Nephron (organoid): ENCODE results near the gene KCNMB3.

Experiments
- H3K27ac Mint-ChIP-seq, 3 experiments: 2 replicates each; pipeline ENCODE4 v1.8.0; 2020; ENCODE audit warnings: mixed read lengths in 3 of 3, mild to moderate bottlenecking in 2 of 3, moderate library complexity in 1 of 3
- H3K27me3 Mint-ChIP-seq: 2 replicates; pipeline ENCODE4 v1.8.0; 2021; ENCODE audit warnings: low read depth, mild to moderate bottlenecking, moderate library complexity, mixed read lengths
- H3K36me3 Mint-ChIP-seq: 2 replicates; pipeline ENCODE4 v1.8.0; 2020; ENCODE audit warnings: low read depth, mixed read lengths
- H3K4me1 Mint-ChIP-seq: 2 replicates; pipeline ENCODE4 v1.8.0; 2020; ENCODE audit warnings: mixed read lengths
- H3K4me3 Mint-ChIP-seq, 3 experiments: 2 replicates each; pipeline ENCODE4 v1.8.0; 2020; ENCODE audit warnings: mild to moderate bottlenecking in 3 of 3, mixed read lengths in 3 of 3, moderate library complexity in 2 of 3
- H3K9me3 Mint-ChIP-seq: 2 replicates; pipeline ENCODE4 v1.8.0; 2020; ENCODE audit warnings: mixed read lengths
- CTCF ChIP-seq, 3 experiments: fragments of 200-600 bp; sonication (generic); IDR thresholded peaks; one replicate each; pipeline ENCODE4 v1.5.0; 2021; ENCODE audit warnings: antibody characterized with exemption in 3 of 3; ENCODE audit not compliant: unreplicated experiment in 3 of 3

The KCNMB3 gene

DNA sequence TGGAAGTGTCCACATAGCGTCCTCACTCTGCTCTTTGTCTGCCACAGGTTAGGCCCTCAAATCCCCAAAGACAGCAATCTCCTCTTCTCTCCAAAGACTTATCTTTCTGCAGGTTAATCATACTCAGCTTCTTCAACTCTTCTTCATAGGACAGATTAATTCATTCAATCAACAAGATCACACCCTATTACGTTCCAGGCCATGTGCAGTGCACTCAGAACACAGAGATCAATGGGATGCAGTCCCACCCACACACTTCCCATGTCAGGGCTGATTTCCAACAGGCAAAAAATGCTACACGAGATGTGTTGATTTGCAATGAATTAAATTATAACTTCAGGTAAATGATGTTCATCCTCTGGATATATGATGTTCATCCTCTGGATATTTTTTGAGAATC lies 38.4 kb upstream of the KCNMB3 start:
- Mint-ChIP-seq H3K4me3 (no peak overlapping the region), H3K27ac (no peak overlapping the region), H3K4me1 (peaks cover 11% of the 10 kb centered on the region), H3K27me3 (no peaks in the 10 kb centered on the region), H3K36me3 (peaks cover 4% of the 10 kb centered on the region), H3K9me3 (peaks cover 4% of the 10 kb centered on the region)
- no peak for TF ChIP-seq CTCF (IDR thresholded peaks at IDR 0.05; ENCODE audit: unreplicated experiment in 3 of 3)

DNA sequence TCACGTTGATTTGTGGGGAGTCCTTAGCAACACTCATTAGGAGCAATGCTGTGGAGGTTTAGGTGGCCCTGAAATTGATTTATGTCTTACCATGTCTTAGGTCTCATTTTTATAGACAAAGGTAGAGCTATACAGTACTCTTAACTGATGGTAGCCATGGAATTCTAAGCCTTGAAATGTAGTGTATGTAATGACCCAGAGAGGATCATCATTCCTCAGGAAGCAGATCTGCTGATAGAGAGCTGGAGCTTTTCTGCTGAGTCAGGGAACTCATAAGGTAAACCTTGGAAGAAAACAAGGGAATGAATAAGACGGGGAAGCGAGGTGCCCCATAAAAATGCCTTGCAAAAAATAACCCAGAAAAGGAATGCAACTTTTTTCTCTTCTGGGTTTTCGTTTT lies 37.9 kb upstream of the KCNMB3 start:
- H3K27ac Mint-ChIP-seq = no peak overlapping the region
- H3K36me3 Mint-ChIP-seq = peaks cover 4% of the 10 kb centered on the region
- no peaks in the 10 kb centered on the region for H3K27me3 Mint-ChIP-seq
- peaks cover 11% of the 10 kb centered on the region for H3K4me1 Mint-ChIP-seq
- no peak overlapping the region for H3K4me3 Mint-ChIP-seq
- peaks cover 4% of the 10 kb centered on the region for H3K9me3 Mint-ChIP-seq
- no peak for TF ChIP-seq CTCF (IDR thresholded peaks at IDR 0.05; ENCODE audit: unreplicated experiment in 3 of 3)

GRCh38 chr3:179286331-179286730 lies 35.4 kb upstream of the KCNMB3 start:
- H3K4me1 Mint-ChIP-seq = peaks cover 6% of the 10 kb centered on the region
- H3K36me3 Mint-ChIP-seq = no peaks in the 10 kb centered on the region

DNA sequence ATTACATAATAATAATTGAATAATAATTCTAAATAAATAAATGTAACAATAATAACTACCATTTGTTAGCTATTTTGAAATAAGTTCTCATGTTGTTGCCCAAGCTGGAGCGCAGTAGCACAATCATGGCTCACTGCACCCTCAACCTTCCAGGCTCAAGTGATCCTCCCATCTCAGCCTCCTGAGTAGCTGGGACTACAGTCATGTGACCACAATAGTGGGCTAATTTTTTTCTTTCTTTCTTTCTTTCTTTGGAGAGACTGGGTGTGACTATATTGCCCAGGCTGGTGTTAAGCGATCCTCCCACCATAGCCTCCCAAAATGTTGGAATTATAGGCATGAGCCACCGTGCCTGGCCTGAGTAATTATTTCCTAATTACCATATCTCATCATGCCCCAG lies 30.9 kb upstream of the KCNMB3 start:
- H3K36me3 Mint-ChIP-seq = no peaks in the 10 kb centered on the region
- H3K4me3 Mint-ChIP-seq = no peak overlapping the region
- peaks cover 5% of the 10 kb centered on the region for H3K4me1 Mint-ChIP-seq
- H3K27me3 Mint-ChIP-seq = no peaks in the 10 kb centered on the region
- TF ChIP-seq CTCF (IDR thresholded peaks at IDR 0.05; ENCODE audit: unreplicated experiment in 3 of 3) = no peak
- no peaks in the 10 kb centered on the region for H3K9me3 Mint-ChIP-seq
- no peak overlapping the region for H3K27ac Mint-ChIP-seq

More at GRCh38 chr3:179286331-179286730, 35.4 kb upstream of the KCNMB3 start:
- Mint-ChIP-seq H3K27me3 (no peaks in the 10 kb centered on the region), H3K4me3 (no peak overlapping the region), H3K27ac (peak overlapping the region in 1 of 3 experiments; percentile 52), H3K9me3 (no peaks in the 10 kb centered on the region)
- no peak for TF ChIP-seq CTCF (IDR thresholded peaks at IDR 0.05; ENCODE audit: unreplicated experiment in 3 of 3)

- Mint-ChIP-seq H3K4me3 (no peak overlapping the region), H3K4me1 (peaks cover 5% of the 10 kb centered on the region), H3K27me3 (no peaks in the 10 kb centered on the region), H3K36me3 (no peaks in the 10 kb centered on the region), H3K9me3 (no peaks in the 10 kb centered on the region), H3K27ac (no peak overlapping the region)
- TF ChIP-seq CTCF (IDR thresholded peaks at IDR 0.05; ENCODE audit: unreplicated experiment in 3 of 3) = no peak
Observed at GRCh38 chr3:179279837-179280236, 28.9 kb upstream of the KCNMB3 start.

DNA sequence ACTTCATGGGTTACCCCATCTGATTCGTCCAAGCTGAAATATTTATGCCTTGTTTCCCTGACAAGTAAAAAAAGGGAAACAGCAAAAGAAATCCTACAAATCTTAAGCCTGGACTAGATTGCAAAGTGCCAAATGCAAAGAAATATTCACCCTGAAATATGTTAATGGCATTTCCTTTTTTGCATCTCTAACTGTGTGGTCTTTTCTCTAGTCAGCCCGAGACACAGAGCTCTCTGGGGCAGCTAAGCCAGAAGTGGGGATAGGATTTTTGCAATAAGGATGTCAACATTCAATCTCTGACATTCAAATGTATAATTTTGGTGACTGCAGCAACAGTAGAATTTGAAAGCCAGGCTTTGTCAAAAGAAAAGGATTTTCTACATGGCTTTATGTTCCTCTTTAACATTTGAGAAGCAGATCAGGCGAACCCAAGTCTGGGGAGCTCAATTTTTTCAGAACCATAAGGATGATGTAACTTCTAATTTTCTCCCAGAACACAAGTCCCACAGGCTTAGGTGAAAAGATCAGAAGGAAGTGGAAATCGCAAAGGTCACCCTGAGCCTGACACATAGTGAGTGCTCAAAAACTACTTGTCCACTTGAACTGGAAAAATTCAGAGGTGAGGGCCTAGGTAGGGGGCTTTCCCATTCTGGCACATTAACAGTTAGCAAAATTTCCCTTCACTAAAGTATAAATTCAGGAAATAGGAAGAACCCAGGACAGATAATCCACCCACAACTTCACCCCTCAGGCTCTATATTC lies 28.2 kb upstream of the KCNMB3 start:
- H3K36me3 Mint-ChIP-seq = no peaks in the 10 kb centered on the region
- TF ChIP-seq CTCF (IDR thresholded peaks at IDR 0.05; ENCODE audit: unreplicated experiment in 3 of 3) = no peak
- no peak overlapping the region for H3K4me3 Mint-ChIP-seq

More for the DNA sequence above, 28.2 kb upstream of the KCNMB3 start:
- Mint-ChIP-seq H3K27me3 (no peaks in the 10 kb centered on the region), H3K9me3 (no peaks in the 10 kb centered on the region), H3K27ac (peak overlapping the region in 2 of 3 experiments; percentile 60 to 73), H3K4me1 (peaks cover 5% of the 10 kb centered on the region)
